OCI-LY7 (cell line): Measurements from ENCODE around the gene CCDC13. TPM values are rescaled to one million over a fixed set of nuclear protein-coding genes. Genes with fewer than 3 reads are reported as not detected.

Experiments
- BruUV-seq: library from RNA; stranded (reverse); fragments of 400-500 nt; replicated peaks from 2 replicates; lab custom pipeline; 2021; lab: Mats Ljungman, UMichigan
- CTCF ChIA-PET: fragments of 300-600 bp; sonication (Branson Sonifier 250); formaldehyde crosslinking; loops from one replicate; lab custom pipeline; 2022; ENCODE audit warnings: antibody characterized with exemption; ENCODE audit not compliant: unreplicated experiment; lab: Charles Lee
- POLR2A ChIA-PET: fragments of 300-600 bp; sonication (Branson Sonifier 250); formaldehyde crosslinking; loops from one replicate; lab custom pipeline; 2022; ENCODE audit warnings: antibody characterized with exemption; lab: Charles Lee
- DNase-seq: peaks from one replicate; pipeline ENCODE4 v3.0.0-alpha.2; 2015; ENCODE audit warnings: low spot score
- H2AFZ ChIP-seq: fragments of 200-600 bp; sonication (generic), shearing (Covaris generic); 2 replicates; pipeline ENCODE4 v1.6.1; 2014; ENCODE audit warnings: mild to moderate bottlenecking, antibody characterized with exemption, low read length, moderate library complexity
- H3K27ac ChIP-seq: fragments of 200-600 bp; sonication (generic); 2 replicates; pipeline ENCODE4 v1.5.1; 2014; ENCODE audit warnings: mixed run types, low read depth, mild to moderate bottlenecking, moderate library complexity, low read length, inconsistent platforms; ENCODE audit not compliant: poor library complexity, severe bottlenecking
- H3K36me3 ChIP-seq: fragments of 200-600 bp; sonication (generic); 2 replicates; pipeline ENCODE4 v1.6.1; 2014; ENCODE audit warnings: mild to moderate bottlenecking, antibody characterized with exemption, low read length, moderate library complexity, mixed read lengths; ENCODE audit not compliant: insufficient read depth
- H3K4me1 ChIP-seq: fragments of 200-600 bp; sonication (generic); 2 replicates; pipeline ENCODE4 v1.5.1; 2014; ENCODE audit warnings: mild to moderate bottlenecking, low read length; ENCODE audit not compliant: insufficient read depth, poor library complexity, severe bottlenecking
- H3K4me2 ChIP-seq: fragments of 200-600 bp; sonication (generic); 2 replicates; pipeline ENCODE4 v1.6.1; 2014; ENCODE audit warnings: mild to moderate bottlenecking, low read length
- H3K4me3 ChIP-seq: fragments of 200-600 bp; sonication (generic); 2 replicates; pipeline ENCODE4 v1.5.1; 2014; ENCODE audit warnings: mild to moderate bottlenecking, low read depth, low read length; ENCODE audit not compliant: poor library complexity, severe bottlenecking
- H3K79me2 ChIP-seq: fragments of 200-600 bp; sonication (generic); 2 replicates; pipeline ENCODE4 v1.6.1; 2016; ENCODE audit warnings: low read depth, mild to moderate bottlenecking, low read length, moderate library complexity, mixed read lengths; ENCODE audit not compliant: insufficient read depth
- H3K9me2 ChIP-seq: fragments of 200-600 bp; sonication (generic); 2 replicates; pipeline ENCODE4 v1.6.1; 2016; ENCODE audit warnings: mild to moderate bottlenecking, low read length, mixed read lengths; ENCODE audit not compliant: insufficient read depth
- H3K9me3 ChIP-seq: fragments of 200-600 bp; sonication (generic); 2 replicates; pipeline ENCODE4 v1.6.1; 2014; ENCODE audit warnings: mild to moderate bottlenecking, mixed run types, low read length, mixed read lengths
- H4K20me1 ChIP-seq: fragments of 200-600 bp; sonication (generic); 2 replicates; pipeline ENCODE4 v1.6.1; 2014; ENCODE audit warnings: mild to moderate bottlenecking, antibody characterized with exemption, low read length, moderate library complexity, mixed read lengths; ENCODE audit not compliant: insufficient read depth
- EZH2phosphoT487 ChIP-seq: fragments of 200-600 bp; sonication (generic); IDR thresholded peaks from 2 replicates; pipeline ENCODE4 v1.6.1; 2018; ENCODE audit warnings: low read depth, borderline replicate concordance, mild to moderate bottlenecking, mixed run types, antibody characterized with exemption, low read length, moderate library complexity, mixed read lengths
- intact Hi-C: fragments of 100-400 bp; cut with micrococcal nuclease; formaldehyde crosslinking; loops from one replicate; pipeline ENCODE4 v1.10.0; 2022; ENCODE audit not compliant: unreplicated experiment
- total RNA-seq, 2 experiments: library from RNA; depleted of rRNA in 1 of 2; stranded (reverse); fragments of >200 nt in 1 of 2; shearing (Covaris generic) in 1 of 2; gene quantifications; 2 replicates each; pipeline ENCODE4 v1.2.3, GENCODE V29; 2014 to 2022
- TF ChIP-seq, protein P1 (sequence below): fragments of 200-600 bp; sonication (generic); conservative IDR thresholded peaks from 2 replicates; pipeline ENCODE4 v1.5.1; 2014; ENCODE audit warnings: mild to moderate bottlenecking, antibody characterized with exemption, low read length, moderate library complexity, mixed read lengths

The CCDC13 gene
- total RNA-seq, 2 experiments from 2014 or later = 1.4 TPM; not detected in 1

- no peaks in the 10 kb centered on the region for H3K4me1 ChIP-seq
- H3K27ac ChIP-seq = no peak overlapping the region
- TF ChIP-seq EZH2phosphoT487 = no peak
- TF ChIP-seq, protein P1, sequence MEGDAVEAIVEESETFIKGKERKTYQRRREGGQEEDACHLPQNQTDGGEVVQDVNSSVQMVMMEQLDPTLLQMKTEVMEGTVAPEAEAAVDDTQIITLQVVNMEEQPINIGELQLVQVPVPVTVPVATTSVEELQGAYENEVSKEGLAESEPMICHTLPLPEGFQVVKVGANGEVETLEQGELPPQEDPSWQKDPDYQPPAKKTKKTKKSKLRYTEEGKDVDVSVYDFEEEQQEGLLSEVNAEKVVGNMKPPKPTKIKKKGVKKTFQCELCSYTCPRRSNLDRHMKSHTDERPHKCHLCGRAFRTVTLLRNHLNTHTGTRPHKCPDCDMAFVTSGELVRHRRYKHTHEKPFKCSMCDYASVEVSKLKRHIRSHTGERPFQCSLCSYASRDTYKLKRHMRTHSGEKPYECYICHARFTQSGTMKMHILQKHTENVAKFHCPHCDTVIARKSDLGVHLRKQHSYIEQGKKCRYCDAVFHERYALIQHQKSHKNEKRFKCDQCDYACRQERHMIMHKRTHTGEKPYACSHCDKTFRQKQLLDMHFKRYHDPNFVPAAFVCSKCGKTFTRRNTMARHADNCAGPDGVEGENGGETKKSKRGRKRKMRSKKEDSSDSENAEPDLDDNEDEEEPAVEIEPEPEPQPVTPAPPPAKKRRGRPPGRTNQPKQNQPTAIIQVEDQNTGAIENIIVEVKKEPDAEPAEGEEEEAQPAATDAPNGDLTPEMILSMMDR = no peak
- no peak overlapping the region for H3K4me2 ChIP-seq
- no peak for DNase-seq
- POLR2A ChIA-PET = no interaction called here
- H4K20me1 ChIP-seq = no peaks in the 10 kb centered on the region
- H3K36me3 ChIP-seq = no peaks in the 10 kb centered on the region
- no peaks in the 10 kb centered on the region for H3K9me2 ChIP-seq
- intact Hi-C loops = no loop called here
- no peaks in the 10 kb centered on the region for H3K79me2 ChIP-seq
- no peak overlapping the region for H2AFZ ChIP-seq
- no peak overlapping the region for H3K4me3 ChIP-seq
- no TSS peak for BruUV-seq
- CTCF ChIA-PET = no interaction called here
- no peaks in the 10 kb centered on the region for H3K9me3 ChIP-seq
Observed at GRCh38 chr3:42735615-42736014, 37.4 kb downstream of the CCDC13 start.

GRCh38 chr3:42735019-42735418 is 38.0 kb downstream of the CCDC13 start:
- Histone ChIP-seq H3K27ac (no peak overlapping the region), H3K4me2 (no peak overlapping the region), H3K9me3 (no peaks in the 10 kb centered on the region), H2AFZ (no peak overlapping the region), H3K9me2 (no peaks in the 10 kb centered on the region), H3K79me2 (no peaks in the 10 kb centered on the region), H3K36me3 (no peaks in the 10 kb centered on the region), H3K4me3 (no peak overlapping the region), H4K20me1 (no peaks in the 10 kb centered on the region), H3K4me1 (no peaks in the 10 kb centered on the region)
- no TSS peak for BruUV-seq
- ChIA-PET CTCF (no interaction called here), POLR2A (no interaction called here)
- DNase-seq = no peak
- intact Hi-C loops = no loop called here
- TF ChIP-seq EZH2phosphoT487 = no peak
- TF ChIP-seq, protein P1 = no peak

DNA sequence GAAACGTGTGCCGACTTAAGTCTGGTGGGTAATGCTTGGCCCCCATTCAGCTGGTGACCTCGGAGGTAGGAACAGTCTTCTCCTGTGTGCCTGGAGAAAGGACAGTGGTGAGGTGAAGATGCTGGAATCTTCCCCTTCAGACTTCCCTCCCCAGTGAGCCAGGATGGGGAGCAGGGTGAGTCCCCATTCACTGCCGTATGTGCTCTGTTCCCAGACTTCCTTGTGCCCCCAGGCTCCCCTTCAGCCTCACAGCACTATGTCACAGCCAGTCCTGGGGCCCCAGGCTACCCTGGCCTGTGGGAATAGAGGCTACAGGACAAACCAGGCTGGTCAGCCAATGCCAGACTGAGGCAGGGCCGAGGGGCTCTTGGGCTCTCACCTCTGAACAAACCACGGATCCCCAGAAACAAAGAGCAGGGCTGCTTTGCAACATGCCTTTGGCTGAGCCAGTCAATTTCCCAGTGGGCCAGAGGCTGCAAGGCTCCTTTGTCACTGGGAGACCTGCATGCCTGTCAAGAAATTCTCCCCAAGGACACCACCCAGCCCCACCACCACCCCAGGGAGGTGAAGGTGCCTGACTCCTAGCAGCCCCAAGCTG is 38.7 kb downstream of the CCDC13 start:
- POLR2A ChIA-PET = no interaction called here
- Histone ChIP-seq H3K9me2 (no peaks in the 10 kb centered on the region), H3K9me3 (no peaks in the 10 kb centered on the region), H4K20me1 (no peaks in the 10 kb centered on the region), H3K4me2 (no peak overlapping the region), H3K36me3 (no peaks in the 10 kb centered on the region), H3K27ac (no peak overlapping the region), H2AFZ (no peak overlapping the region), H3K4me1 (no peaks in the 10 kb centered on the region), H3K79me2 (no peaks in the 10 kb centered on the region), H3K4me3 (no peak overlapping the region)
- DNase-seq = no peak
- CTCF ChIA-PET = no interaction called here
- no peak for TF ChIP-seq EZH2phosphoT487
- TF ChIP-seq, protein P1 = no peak
- no TSS peak for BruUV-seq
- intact Hi-C loops = no loop called here
